H1 (cell line): ENCODE data around the gene PHOX2A. TPM values are rescaled to one million over a fixed set of nuclear protein-coding genes. Genes with fewer than 3 reads are reported as not detected.

Experiments used
- CTCF ChIA-PET: fragments of 300-600 bp; sonication (Branson Sonifier 250); formaldehyde crosslinking; loops from one replicate; lab custom pipeline; 2021; ENCODE audit not compliant: partially characterized antibody; lab: Charles Lee
- POLR2A ChIA-PET: fragments of 300-600 bp; sonication (Branson Sonifier 250); formaldehyde crosslinking; loops from one replicate; lab custom pipeline; 2021; ENCODE audit warnings: inconsistent platforms; ENCODE audit not compliant: partially characterized antibody; lab: Charles Lee
- DNase-seq, 2 experiments: peaks; one replicate each; pipeline versions ENCODE4 v3.0.0 to v3.0.0-alpha.2; 2010 to 2022; ENCODE audit warnings: low spot score in 2 of 2, low read depth in 1 of 2, mixed read lengths in 1 of 2
- FAIRE-seq: peaks from 2 replicates; lab custom pipeline; 2011; peaks lifted over from hg19 to GRCh38; lab: Jason Lieb, UNC
- H2AFZ ChIP-seq: 2 replicates; pipeline ENCODE4 v1.8.1; 2012; ENCODE audit warnings: low read length, inconsistent platforms
- H2AK5ac ChIP-seq: 2 replicates; pipeline ENCODE4 v1.6.1; 2013; ENCODE audit warnings: low read depth, low read length
- H2BK120ac ChIP-seq: replicated peaks from 2 replicates; pipeline ENCODE3; 2013; ENCODE audit warnings: low read depth, low read length, inconsistent platforms
- H2BK12ac ChIP-seq: 2 replicates; pipeline ENCODE4 v1.6.1; 2013; ENCODE audit warnings: low read depth, low read length
- H2BK15ac ChIP-seq: 2 replicates; pipeline ENCODE4 v1.6.1; 2013; ENCODE audit warnings: low read length
- H2BK20ac ChIP-seq: 2 replicates; pipeline ENCODE4 v1.6.1; 2013; ENCODE audit warnings: low read length
- H2BK5ac ChIP-seq: 2 replicates; pipeline ENCODE4 v1.6.1; 2013; ENCODE audit warnings: low read depth, low read length
- H3K14ac ChIP-seq: 2 replicates; pipeline ENCODE4 v1.6.1; 2013; ENCODE audit warnings: inconsistent platforms; ENCODE audit not compliant: insufficient read length
- H3K18ac ChIP-seq: 2 replicates; pipeline ENCODE4 v1.6.1; 2013; ENCODE audit warnings: low read length; ENCODE audit errors: extremely low read depth
- H3K23ac ChIP-seq: 2 replicates; pipeline ENCODE4 v1.6.1; 2013; ENCODE audit warnings: inconsistent platforms; ENCODE audit not compliant: insufficient read length
- H3K23me2 ChIP-seq: 2 replicates; pipeline ENCODE4 v1.6.1; 2013; ENCODE audit warnings: low read depth, low read length
- H3K27ac ChIP-seq: 2 replicates; pipeline ENCODE4 v1.6.1; 2011; ENCODE audit warnings: low read depth, low read length, inconsistent platforms
- H3K27me3 ChIP-seq, 4 experiments: replicated peaks in 1 of 4; 1 replicate in 1 of 4; 2 replicates in 3 of 4; pipeline versions ENCODE4 v1.6.1 to v1.8.1; 2011 to 2013; ENCODE audit warnings: low read length in 3 of 4, mild to moderate bottlenecking in 3 of 4, inconsistent platforms in 2 of 4, mixed read lengths in 2 of 4, moderate library complexity in 1 of 4; ENCODE audit not compliant: control insufficient read depth in 3 of 4, insufficient read depth in 3 of 4; ENCODE audit errors: extremely low read depth in 1 of 4
- H3K36me3 ChIP-seq, 4 experiments: 2 replicates each; pipeline versions ENCODE4 v1.6.1 to v1.8.1; 2011 to 2013; ENCODE audit warnings: mild to moderate bottlenecking in 4 of 4, low read length in 3 of 4, moderate library complexity in 2 of 4, control low read depth in 1 of 4, inconsistent platforms in 1 of 4; ENCODE audit not compliant: insufficient read depth in 4 of 4, control insufficient read depth in 2 of 4
- H3K4ac ChIP-seq: replicated peaks from 2 replicates; pipeline ENCODE3; 2013; ENCODE audit warnings: low read length, low read depth, mixed read lengths, inconsistent platforms; ENCODE audit not compliant: insufficient read length
- H3K4me1 ChIP-seq, 4 experiments: replicated peaks in 1 of 4; 1 replicate in 1 of 4; 2 replicates in 3 of 4; pipeline versions ENCODE4 v1.6.1 to v1.8.1; 2011 to 2013; ENCODE audit warnings: low read length in 3 of 4, inconsistent platforms in 2 of 4, mixed read lengths in 1 of 4; ENCODE audit not compliant: insufficient read depth in 4 of 4, control insufficient read depth in 3 of 4
- H3K4me2 ChIP-seq, 2 experiments: 2 replicates each; pipeline versions ENCODE4 v1.6.1 to v1.8.1; 2011 to 2013; ENCODE audit warnings: low read depth in 2 of 2, low read length in 2 of 2, control low read depth in 1 of 2, inconsistent platforms in 1 of 2, mild to moderate bottlenecking in 1 of 2; ENCODE audit not compliant: insufficient read depth in 1 of 2
- H3K4me3 ChIP-seq, 4 experiments: fragments of 200-600, 300-600 bp in 1 of 4; sonication (generic), shearing (Covaris generic), sonication (Bioruptor Twin) in 1 of 4; 2 replicates each; pipeline versions ENCODE4 v1.5.1 to v1.8.1; 2011 to 2016; ENCODE audit warnings: low read length in 4 of 4, low read depth in 3 of 4, control low read depth in 2 of 4, inconsistent platforms in 2 of 4, mild to moderate bottlenecking in 2 of 4, mixed read lengths in 1 of 4, moderate library complexity in 1 of 4; ENCODE audit not compliant: insufficient read depth in 2 of 4; ENCODE audit errors: extremely low read depth in 1 of 4
- H3K56ac ChIP-seq: replicated peaks from 2 replicates; pipeline ENCODE3; 2013; ENCODE audit warnings: low read depth, mild to moderate bottlenecking, mixed read lengths, low read length, inconsistent platforms; ENCODE audit not compliant: insufficient read length
- H3K79me1 ChIP-seq: 2 replicates; pipeline ENCODE4 v1.6.1; 2013; ENCODE audit warnings: low read depth, low read length, control low read depth
- H3K79me2 ChIP-seq, 2 experiments: 2 replicates each; pipeline versions ENCODE4 v1.6.1 to v1.8.1; 2012 to 2013; ENCODE audit warnings: low read length in 2 of 2, mild to moderate bottlenecking in 2 of 2, inconsistent platforms in 1 of 2; ENCODE audit not compliant: insufficient read depth in 2 of 2, control insufficient read depth in 1 of 2
- H3K9ac ChIP-seq, 4 experiments: replicated peaks in 1 of 4; 1 replicate in 1 of 4; 2 replicates in 3 of 4; pipeline versions ENCODE4 v1.6.1 to v1.8.1; 2011 to 2013; ENCODE audit warnings: low read depth in 3 of 4, low read length in 3 of 4, control low read depth in 2 of 4, mild to moderate bottlenecking in 2 of 4, moderate library complexity in 2 of 4, inconsistent platforms in 1 of 4; ENCODE audit errors: extremely low read depth in 1 of 4
- H3K9me3 ChIP-seq, 2 experiments: 2 replicates each; pipeline versions ENCODE4 v1.6.1 to v1.8.1; 2012 to 2013; ENCODE audit warnings: mild to moderate bottlenecking in 2 of 2, moderate library complexity in 2 of 2, control low read depth in 1 of 2, inconsistent platforms in 1 of 2, low read depth in 1 of 2, low read length in 1 of 2, mixed read lengths in 1 of 2; ENCODE audit not compliant: insufficient read depth in 2 of 2
- H4K20me1 ChIP-seq, 2 experiments: replicated peaks in 1 of 2; 2 replicates each; pipeline versions ENCODE3 to v1.8.1; 2011 to 2013; ENCODE audit warnings: inconsistent platforms in 2 of 2, low read length in 2 of 2, mild to moderate bottlenecking in 1 of 2; ENCODE audit not compliant: insufficient read depth in 2 of 2, control insufficient read depth in 1 of 2
- H4K5ac ChIP-seq: 2 replicates; pipeline ENCODE4 v1.6.1; 2013; ENCODE audit warnings: low read length, low read depth, mixed read lengths, inconsistent platforms; ENCODE audit not compliant: insufficient read length
- H4K8ac ChIP-seq: 2 replicates; pipeline ENCODE4 v1.8.0; 2013; ENCODE audit warnings: mild to moderate bottlenecking, moderate library complexity, low read length, inconsistent platforms; ENCODE audit not compliant: insufficient read depth; ENCODE audit errors: extremely low read depth
- H4K91ac ChIP-seq: replicated peaks from 2 replicates; pipeline ENCODE3; 2013; ENCODE audit warnings: low read length, mixed read lengths, inconsistent platforms; ENCODE audit not compliant: insufficient read length
- CBX5 ChIP-seq: fragments of 300-800, 300-1000 bp; sonication (generic); IDR thresholded peaks from 2 replicates; pipeline ENCODE4 v1.7.1; 2016; ENCODE audit warnings: antibody characterized with exemption, low read length, low read depth
- JUN ChIP-seq: IDR thresholded peaks from 2 replicates; pipeline ENCODE4 v1.6.1; 2011; ENCODE audit warnings: low read depth, mild to moderate bottlenecking, improper control_type of control experiment, low read length
- KDM4A ChIP-seq: IDR thresholded peaks from one replicate; pipeline ENCODE4 v1.7.1; 2012; ENCODE audit warnings: low read depth, mild to moderate bottlenecking, moderate library complexity, low read length, inconsistent platforms; ENCODE audit not compliant: severe bottlenecking
- POLR2A ChIP-seq, 2 experiments: IDR thresholded peaks; 1 replicate in 1 of 2; 2 replicates in 1 of 2; pipeline ENCODE4 v1.6.1; 2011; ENCODE audit warnings: low read depth in 2 of 2, low read length in 2 of 2, mild to moderate bottlenecking in 2 of 2; ENCODE audit errors: control extremely low read depth in 1 of 2
- RNF2 ChIP-seq: fragments of 200-900, 300-1000 bp; sonication (generic); IDR thresholded peaks from 2 replicates; pipeline ENCODE4 v1.7.1; 2016; ENCODE audit warnings: borderline replicate concordance, low read depth, mild to moderate bottlenecking, antibody characterized with exemption, low read length; ENCODE audit not compliant: poor library complexity, severe bottlenecking; ENCODE audit errors: missing control alignments
- SIN3A ChIP-seq, 2 experiments: IDR thresholded peaks in 1 of 2; conservative IDR thresholded peaks in 1 of 2; 2 replicates each; pipeline ENCODE4 v1.6.1; 2011 to 2012; ENCODE audit warnings: low read length in 2 of 2, improper control_type of control experiment in 1 of 2, low read depth in 1 of 2, mild to moderate bottlenecking in 1 of 2
- SP1 ChIP-seq: IDR thresholded peaks from 2 replicates; pipeline ENCODE4 v1.6.1; 2011; ENCODE audit warnings: low read depth, low read length
- SUZ12 ChIP-seq: fragments of 200-600 bp; sonication (generic); IDR thresholded peaks from 2 replicates; pipeline ENCODE4 v1.6.1; 2012; ENCODE audit warnings: mild to moderate bottlenecking, inconsistent platforms, low read length, moderate library complexity, mixed read lengths
- TAF1 ChIP-seq: IDR thresholded peaks from 2 replicates; pipeline ENCODE4 v1.6.1; 2011; ENCODE audit warnings: mild to moderate bottlenecking, low read depth, low read length
- YY1 ChIP-seq: IDR thresholded peaks from 2 replicates; pipeline ENCODE4 v1.6.1; 2011; ENCODE audit warnings: low read depth, mild to moderate bottlenecking, low read length
- WGBS, 2 experiments: shearing (Covaris generic) in 1 of 2; methylation state at CpG; one replicate each; pipeline versions ENCODE4 v1.1.6 to v1.1.7; 2013 to 2015; ENCODE audit warnings: low lambda C conversion rate in 2 of 2, mixed read lengths in 2 of 2, inconsistent platforms in 1 of 2, low coverage in 1 of 2, missing lambda C conversion rate in 1 of 2; ENCODE audit not compliant: insufficient replicate concordance in 2 of 2, insufficient coverage in 1 of 2, insufficient read length in 1 of 2; ENCODE audit errors: extremely low coverage in 1 of 2, missing lambda C conversion rate in 1 of 2; 5-methylcytosine and 5-hydroxymethylcytosine counted together
- polyA plus RNA-seq, 7 experiments: library from polyadenylated mRNA; depleted of rRNA in 3 of 7; stranded (reverse) in 5 of 7; unstranded in 2 of 7; fragments of >200 nt in 5 of 7; fragments of 200-250 nt in 2 of 7; gene quantifications; 1 replicate in 5 of 7; 2 replicates in 1 of 7; 4 replicates in 1 of 7; pipeline versions ENCODE4 v1.2.1 to v1.2.3, GENCODE V29; 2011 to 2013; ENCODE audit warnings: missing spikeins in 2 of 7, mixed read lengths in 2 of 7
- total RNA-seq: library from RNA; stranded (reverse); fragmentation: NEBNext Ultra II Directional; extraction: Animal tissue kit (Norgen Biotek cat#: 25700); gene quantifications from 2 replicates; pipeline ENCODE4 v1.2.1, GENCODE V29; 2021

Gene PHOX2A
- total and polyA plus RNA-seq, 2 of the 8 experiments (the other 6 are each of a cell fraction or from before 2014, with no cell fraction given): 0.67 TPM; not detected in 1

DNA sequence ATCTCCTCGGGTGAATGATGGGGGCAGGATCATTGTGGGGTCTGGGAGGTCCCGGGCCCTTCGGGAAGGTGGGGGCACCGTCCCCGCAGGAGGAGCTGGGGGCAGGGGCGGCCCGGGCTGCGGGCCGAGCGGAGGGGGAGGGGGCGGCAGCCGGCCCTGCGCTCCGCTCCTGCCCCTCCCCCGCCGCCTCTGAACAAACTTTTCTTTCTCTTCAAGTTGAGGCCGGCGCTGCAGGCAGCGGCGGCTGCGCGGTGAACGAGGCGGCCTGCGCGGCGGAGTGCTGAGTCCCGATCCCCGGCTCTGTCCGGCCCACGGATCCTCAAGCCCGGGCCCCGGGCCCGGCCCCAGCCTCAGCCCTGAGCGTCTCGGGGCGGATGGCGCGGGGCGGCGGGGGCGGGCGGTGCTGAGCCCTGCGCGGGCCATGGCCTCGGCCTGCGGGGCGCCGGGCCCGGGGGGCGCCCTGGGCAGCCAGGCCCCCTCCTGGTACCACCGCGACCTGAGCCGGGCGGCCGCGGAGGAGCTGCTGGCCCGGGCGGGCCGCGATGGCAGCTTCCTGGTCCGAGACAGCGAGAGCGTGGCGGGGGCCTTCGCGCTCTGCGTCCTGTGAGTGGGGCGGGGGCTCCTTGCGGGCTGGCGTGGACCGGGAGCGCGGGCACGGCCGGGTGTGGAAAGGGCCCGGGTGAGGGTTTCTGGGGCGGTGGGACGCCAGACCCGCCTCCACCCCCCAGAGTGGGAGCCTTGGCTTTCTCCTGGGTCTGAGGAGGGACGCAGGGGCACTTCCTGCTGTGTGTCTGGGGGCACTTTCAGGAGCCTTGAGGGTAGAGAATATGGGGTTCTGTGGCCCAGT lies 19.2 kb downstream of the PHOX2A start, which contains the start of gene INPPL1:
Gene INPPL1, plus strand, starts transcription at position 204 of the 847 bp plus-strand sequence. Its CDS starts 218 bp downstream, at position 422.
- Histone ChIP-seq H3K79me2 (peaks cover 0 to 11% of the 10 kb centered on the region in 2 experiments; a peak in 2 of 4 replicates), H2AK5ac (no peak within 1 kb of the TSS), H3K27ac (peak within 1 kb of the TSS; percentile 60; the same call in 1 of the 2 replicates), H3K79me1 (peaks cover 6% of the 10 kb centered on the region), H3K9me3 (no peaks in the 10 kb centered on the region), H3K4ac (peak within 1 kb of the TSS; percentile 57), H2AFZ (no peak within 1 kb of the TSS), H3K4me2 (peak within 1 kb of the TSS; percentile 84 to 95), H3K36me3 (peaks cover 8 to 17% (median 14%) of the 10 kb centered on the region in 4 experiments; a peak in 7 of 8 replicates), H3K56ac (peak within 1 kb of the TSS; percentile 93), H2BK120ac (peak within 1 kb of the TSS; percentile 11), H3K4me1 (peaks cover 10 to 11% (median 11%) of the 10 kb centered on the region in 4 experiments; a peak in 6 of 7 replicates), H3K27me3 (no peaks in the 10 kb centered on the region), H2BK20ac (no peak within 1 kb of the TSS), H4K5ac (no peak within 1 kb of the TSS), H2BK15ac (peak within 1 kb of the TSS; percentile 92), H3K18ac (peak within 1 kb of the TSS; percentile 90), H3K23me2 (peaks cover 15% of the 10 kb centered on the region), H4K8ac (peak within 1 kb of the TSS; percentile 68), H3K9ac (peak within 1 kb of the TSS; percentile 58 to 91 (median 67); a peak in 6 of 7 replicates), H4K91ac (peak within 1 kb of the TSS; percentile 84), H3K4me3 (peak within 1 kb of the TSS; percentile 69 to 89 (median 84)), H4K20me1 (peaks cover 6 to 13% of the 10 kb centered on the region in 2 experiments), H3K23ac (no peak within 1 kb of the TSS), H2BK5ac (peak within 1 kb of the TSS; percentile 81), H2BK12ac (peak within 1 kb of the TSS; percentile 87; the same call in 1 of the 2 replicates), H3K14ac (no peak within 1 kb of the TSS)
- 3% methylated on average over 34 of the region's 81 CpGs; no CpG with 5 or more reads in 1 of the 2 experiments for WGBS, 2 experiments
- ChIA-PET POLR2A (interaction anchor here (0.6 to 9.9 kb wide), 13 partner anchors 9 to 557 kb away, joined by 3 to 160 read pairs (median 3); partner anchors contain the start of genes ANAPC15, FOLR2 and PHOX2A), CTCF (interaction anchor here (0.6 to 8.3 kb wide), 5 partner anchors 12 to 206 kb away, joined by 3 to 72 read pairs (median 3); no protein-coding TSS in a partner anchor)
- peak in 1 of 2 experiments; percentile 61 for DNase-seq
- no peak for FAIRE-seq
- TF ChIP-seq RNF2: peak; percentile 40
- peak; percentile 15 for TF ChIP-seq KDM4A
- TF ChIP-seq SUZ12: peak; percentile 15; the same call in 1 of the 2 replicates
- TF ChIP-seq YY1: no peak
- no peak for TF ChIP-seq SP1
- TF ChIP-seq POLR2A (IDR thresholded peaks at IDR 0.05; ENCODE audit: control extremely low read depth in 1 of 2, low read depth in 2 of 2, low read length in 2 of 2): peak in 1 of 2 experiments; percentile 17; a peak in 1 of 3 replicates
- TF ChIP-seq SIN3A (conservative IDR thresholded peaks at IDR 0.05 in 1 of 2, IDR thresholded peaks at IDR 0.05 in 1 of 2; ENCODE audit: low read depth in 1 of 2, low read length in 2 of 2): peak in 1 of 2 experiments; percentile 44; a peak in 1 of 4 replicates
- TF ChIP-seq JUN: no peak
- TF ChIP-seq TAF1: peak; percentile 54; the same call in 1 of the 2 replicates
- no peak for TF ChIP-seq CBX5
